ENCODE measurements around the gene CD3G. TPM values are rescaled to one million over a fixed set of nuclear protein-coding genes. Genes with fewer than 3 reads are reported as not detected.

CD3G gene
- total and polyA plus RNA-seq, 2 donors: 32.0 to 227 TPM

DNA sequence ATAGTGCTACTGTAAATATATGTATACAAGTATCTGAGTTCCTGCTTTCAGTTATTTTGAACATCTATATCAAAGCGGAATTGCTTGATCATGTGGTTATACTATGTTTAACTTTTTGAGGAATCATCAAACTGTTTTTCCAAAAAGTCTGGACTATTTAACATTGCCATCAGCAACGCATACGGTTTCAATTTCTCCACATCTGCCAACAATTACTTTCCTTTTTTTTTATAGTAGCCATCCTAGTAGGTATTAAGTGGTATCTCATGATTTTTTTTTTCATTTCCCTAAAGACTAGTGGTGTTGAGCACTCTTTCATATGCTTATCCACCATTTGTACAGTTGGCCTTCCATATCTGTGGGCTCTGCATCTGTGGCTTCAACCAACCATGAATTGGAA lies 13.9 kb downstream of the CD3G start:
- DNase-seq (ENCODE audit: low read depth in 6 of 9, low spot score in 9 of 9): no peak
- H3K27ac ChIP-seq (ENCODE audit: low read depth in 1 of 2, low read length in 1 of 2): no peak overlapping the region
- H3K27me3 ChIP-seq (ENCODE audit: control insufficient read depth in 2 of 2, insufficient read depth in 1 of 2, low read length in 1 of 2): no peaks in the 10 kb centered on the region
- WGBS: 81% methylated on average over 3 of the region's 3 CpGs
- H3K4me3 ChIP-seq (ENCODE audit: low read length in 2 of 2): no peak overlapping the region
- peaks cover 0 to 3% of the 10 kb centered on the region in 2 donors for H3K9me3 ChIP-seq (ENCODE audit: control insufficient read depth in 2 of 2, insufficient read depth in 1 of 2, low read length in 1 of 2)
- H3K36me3 ChIP-seq (ENCODE audit: control insufficient read depth in 2 of 2, insufficient read depth in 2 of 2, low read length in 1 of 2): peaks cover 3 to 11% of the 10 kb centered on the region in 2 donors
- H3K4me1 ChIP-seq (ENCODE audit: control insufficient read depth in 2 of 2, insufficient read depth in 2 of 2, low read length in 2 of 2): peaks cover 9 to 13% of the 10 kb centered on the region in 2 donors

DNA sequence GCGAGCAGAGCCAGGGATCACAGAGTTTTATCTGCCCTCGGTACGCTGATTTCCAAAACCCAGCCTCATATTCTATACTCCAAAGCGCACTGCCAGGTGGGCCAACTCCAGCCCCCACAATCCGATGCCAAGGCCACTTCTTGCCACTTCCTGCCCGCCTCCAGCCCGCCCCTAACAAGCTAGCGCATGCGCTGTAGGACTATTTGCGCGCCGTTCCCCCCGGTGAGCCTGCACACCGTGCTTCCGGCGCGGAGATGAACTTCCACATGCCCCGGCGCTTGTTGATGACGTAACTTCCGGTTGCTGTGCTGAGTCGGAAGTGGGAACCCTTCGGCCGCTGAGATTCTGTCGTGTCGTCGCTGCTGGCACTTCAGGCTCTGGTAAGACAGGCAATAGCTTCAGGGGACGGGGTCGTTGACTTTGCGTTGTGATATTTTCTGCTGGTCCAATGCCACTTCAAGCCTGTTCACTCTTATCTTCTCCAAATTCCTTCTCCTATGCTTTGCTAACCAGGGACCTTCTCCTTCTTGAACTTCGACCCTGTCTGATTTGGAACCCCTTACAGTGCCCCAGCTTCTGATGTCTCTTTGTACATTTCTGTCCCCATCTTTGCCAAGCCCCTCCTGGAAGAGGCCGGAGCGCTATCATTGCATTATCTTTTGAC lies 15.3 kb downstream of the CD3G start, which contains the start of gene UBE4A:
TSS of gene UBE4A (plus strand) at position 306 of the 664 bp plus-strand sequence. CDS start 5,481 bp downstream, outside the sequence.
- Histone ChIP-seq H3K27ac (ENCODE audit: low read depth in 1 of 2, low read length in 1 of 2) (peak within 1 kb of the TSS; percentile 73 to 89), H3K4me1 (ENCODE audit: control insufficient read depth in 2 of 2, insufficient read depth in 2 of 2, low read length in 2 of 2) (peaks cover 9 to 10% of the 10 kb centered on the region in 2 donors)
- DNase-seq (ENCODE audit: low read depth in 6 of 9, low spot score in 9 of 9): peak; percentile 92 to 99 (median 98)

DNA sequence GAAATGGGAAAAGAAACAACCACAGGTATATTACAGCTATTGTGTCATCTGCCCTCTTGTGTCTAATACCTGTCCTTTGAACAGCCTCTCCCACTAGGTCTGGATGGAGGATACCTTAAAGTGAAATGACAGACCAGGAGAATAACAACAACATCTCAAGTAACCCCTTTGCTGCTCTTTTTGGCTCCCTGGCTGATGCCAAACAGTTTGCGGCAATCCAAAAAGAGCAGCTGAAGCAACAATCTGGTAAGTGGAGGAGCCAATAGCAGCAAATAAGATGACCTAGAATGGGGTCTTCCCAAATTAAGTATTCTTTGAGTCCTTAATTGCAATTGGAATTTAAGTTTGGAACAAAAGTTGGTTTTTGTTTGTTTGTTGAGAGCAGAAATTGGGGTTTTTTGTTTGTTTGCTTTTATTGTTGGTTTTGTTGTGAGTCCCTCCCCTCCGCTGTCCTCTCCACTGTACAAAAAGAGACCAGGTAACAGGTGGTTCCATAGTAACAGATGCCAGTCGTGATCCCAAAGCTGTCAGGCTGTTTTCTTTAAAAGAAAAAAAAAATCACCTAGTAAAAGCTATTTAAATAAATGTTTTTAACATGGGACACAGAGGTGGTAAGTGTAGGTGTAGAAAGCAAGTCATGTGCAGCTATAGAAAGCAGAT lies 20.9 kb downstream of the CD3G start:
- H3K27me3 ChIP-seq (ENCODE audit: control insufficient read depth in 2 of 2, insufficient read depth in 1 of 2, low read length in 1 of 2): no peaks in the 10 kb centered on the region
- no peak overlapping the region for H3K4me3 ChIP-seq (ENCODE audit: low read length in 2 of 2)
- no peak for DNase-seq (ENCODE audit: low read depth in 6 of 9, low spot score in 9 of 9)
- 96% methylated on average over 3 of the region's 3 CpGs for WGBS
- peaks cover 39 to 41% of the 10 kb centered on the region in 2 donors for H3K36me3 ChIP-seq (ENCODE audit: control insufficient read depth in 2 of 2, insufficient read depth in 2 of 2, low read length in 1 of 2)
- no peak overlapping the region for H3K27ac ChIP-seq (ENCODE audit: low read depth in 1 of 2, low read length in 1 of 2)
- H3K9me3 ChIP-seq (ENCODE audit: control insufficient read depth in 2 of 2, insufficient read depth in 1 of 2, low read length in 1 of 2): no peaks in the 10 kb centered on the region
- peaks cover 2 to 7% of the 10 kb centered on the region in 2 donors for H3K4me1 ChIP-seq (ENCODE audit: control insufficient read depth in 2 of 2, insufficient read depth in 2 of 2, low read length in 2 of 2)

More for the DNA sequence above, 15.3 kb downstream of the CD3G start, which contains the start of gene UBE4A:
- Histone ChIP-seq H3K9me3 (ENCODE audit: control insufficient read depth in 2 of 2, insufficient read depth in 1 of 2, low read length in 1 of 2) (peaks cover 0 to 3% of the 10 kb centered on the region in 2 donors), H3K27me3 (ENCODE audit: control insufficient read depth in 2 of 2, insufficient read depth in 1 of 2, low read length in 1 of 2) (no peaks in the 10 kb centered on the region), H3K36me3 (ENCODE audit: control insufficient read depth in 2 of 2, insufficient read depth in 2 of 2, low read length in 1 of 2) (peaks cover 2 to 10% of the 10 kb centered on the region in 2 donors), H3K4me3 (ENCODE audit: low read length in 2 of 2) (peak within 1 kb of the TSS; percentile 67 to 78)
- WGBS: 5% methylated on average over 33 of the region's 33 CpGs

DNA sequence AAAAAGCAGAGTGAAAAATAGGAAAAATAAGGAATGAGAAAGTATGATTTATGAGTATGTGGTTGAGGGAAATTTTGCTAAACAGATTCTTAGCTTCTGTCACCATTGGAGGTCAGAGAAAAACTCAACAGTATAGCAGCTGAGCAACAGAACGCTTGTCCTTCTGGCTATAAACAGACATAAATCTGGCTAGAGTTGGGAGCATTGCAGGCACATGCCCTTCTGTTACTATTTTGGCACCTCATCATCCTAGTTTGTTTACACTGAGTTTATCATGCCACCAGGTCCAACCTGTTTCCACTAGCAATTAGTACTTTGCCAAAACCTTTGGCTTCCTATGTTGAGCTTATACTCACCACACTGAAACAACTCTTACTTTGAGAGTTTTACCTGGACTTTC lies 22.1 kb downstream of the CD3G start:
- Histone ChIP-seq H3K9me3 (ENCODE audit: control insufficient read depth in 2 of 2, insufficient read depth in 1 of 2, low read length in 1 of 2) (no peaks in the 10 kb centered on the region), H3K4me3 (ENCODE audit: low read length in 2 of 2) (no peak overlapping the region), H3K27ac (ENCODE audit: low read depth in 1 of 2, low read length in 1 of 2) (no peak overlapping the region), H3K36me3 (ENCODE audit: control insufficient read depth in 2 of 2, insufficient read depth in 2 of 2, low read length in 1 of 2) (peaks cover 48 to 50% of the 10 kb centered on the region in 2 donors), H3K4me1 (ENCODE audit: control insufficient read depth in 2 of 2, insufficient read depth in 2 of 2, low read length in 2 of 2) (no peaks in the 10 kb centered on the region), H3K27me3 (ENCODE audit: control insufficient read depth in 2 of 2, insufficient read depth in 1 of 2, low read length in 1 of 2) (no peaks in the 10 kb centered on the region)
- no peak for DNase-seq (ENCODE audit: low read depth in 6 of 9, low spot score in 9 of 9)
- WGBS: 100% methylated on average over 1 of the region's 1 CpG

DNA sequence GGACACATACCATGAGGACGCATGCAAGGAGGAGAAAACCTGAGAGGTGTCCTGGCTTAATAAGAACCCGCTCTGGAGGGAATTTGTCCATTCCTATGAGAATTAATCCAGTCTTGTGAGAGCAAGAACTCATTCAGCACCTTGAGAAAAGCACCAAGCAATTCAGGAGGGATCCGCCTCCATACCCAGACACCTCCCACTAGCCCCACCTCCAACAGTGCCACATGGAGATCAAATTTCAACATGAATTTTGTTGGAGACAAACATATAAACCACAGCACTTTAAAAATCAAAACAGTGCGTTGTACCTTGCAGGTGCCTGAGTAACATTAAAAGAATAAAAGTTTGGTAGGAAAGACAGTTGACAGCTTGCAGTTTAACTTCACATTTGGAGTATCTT lies 26.6 kb downstream of the CD3G start:
- no peaks in the 10 kb centered on the region for H3K27me3 ChIP-seq (ENCODE audit: control insufficient read depth in 2 of 2, insufficient read depth in 1 of 2, low read length in 1 of 2)
- 97% methylated on average over 4 of the region's 4 CpGs for WGBS
- H3K9me3 ChIP-seq (ENCODE audit: control insufficient read depth in 2 of 2, insufficient read depth in 1 of 2, low read length in 1 of 2): no peaks in the 10 kb centered on the region
- H3K4me3 ChIP-seq (ENCODE audit: low read length in 2 of 2): no peak overlapping the region
- no peak overlapping the region for H3K27ac ChIP-seq (ENCODE audit: low read depth in 1 of 2, low read length in 1 of 2)
- no peak for DNase-seq (ENCODE audit: low read depth in 6 of 9, low spot score in 9 of 9)
- peaks cover 67 to 81% of the 10 kb centered on the region in 2 donors for H3K36me3 ChIP-seq (ENCODE audit: control insufficient read depth in 2 of 2, insufficient read depth in 2 of 2, low read length in 1 of 2)
- no peaks in the 10 kb centered on the region for H3K4me1 ChIP-seq (ENCODE audit: control insufficient read depth in 2 of 2, insufficient read depth in 2 of 2, low read length in 2 of 2)

DNA sequence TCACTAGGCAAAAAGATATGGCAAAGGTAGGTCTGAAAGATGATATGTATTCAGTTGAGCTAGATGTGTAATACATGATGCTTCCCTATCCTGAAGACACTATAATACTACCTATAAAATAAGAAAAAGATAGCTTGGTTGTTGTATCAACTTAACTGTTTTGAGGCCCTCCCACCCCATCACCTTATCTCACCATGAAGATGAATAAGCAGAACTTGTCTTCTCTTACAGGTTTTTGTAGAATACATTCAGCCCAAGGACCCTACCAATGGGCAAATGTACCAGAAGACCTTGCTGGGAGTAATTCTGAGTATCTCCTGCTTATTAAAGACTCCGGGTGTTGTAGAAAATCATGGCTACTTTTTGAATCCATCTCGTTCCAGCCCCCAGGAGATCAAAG lies 29.1 kb downstream of the CD3G start:
- Histone ChIP-seq H3K27me3 (ENCODE audit: control insufficient read depth in 2 of 2, insufficient read depth in 1 of 2, low read length in 1 of 2) (no peaks in the 10 kb centered on the region), H3K4me1 (ENCODE audit: control insufficient read depth in 2 of 2, insufficient read depth in 2 of 2, low read length in 2 of 2) (no peaks in the 10 kb centered on the region), H3K36me3 (ENCODE audit: control insufficient read depth in 2 of 2, insufficient read depth in 2 of 2, low read length in 1 of 2) (peaks cover 72 to 94% of the 10 kb centered on the region in 2 donors), H3K27ac (ENCODE audit: low read depth in 1 of 2, low read length in 1 of 2) (no peak overlapping the region), H3K9me3 (ENCODE audit: control insufficient read depth in 2 of 2, insufficient read depth in 1 of 2, low read length in 1 of 2) (no peaks in the 10 kb centered on the region), H3K4me3 (ENCODE audit: low read length in 2 of 2) (no peak overlapping the region)
- 97% methylated on average over 2 of the region's 2 CpGs for WGBS
- no peak for DNase-seq (ENCODE audit: low read depth in 6 of 9, low spot score in 9 of 9)

DNA sequence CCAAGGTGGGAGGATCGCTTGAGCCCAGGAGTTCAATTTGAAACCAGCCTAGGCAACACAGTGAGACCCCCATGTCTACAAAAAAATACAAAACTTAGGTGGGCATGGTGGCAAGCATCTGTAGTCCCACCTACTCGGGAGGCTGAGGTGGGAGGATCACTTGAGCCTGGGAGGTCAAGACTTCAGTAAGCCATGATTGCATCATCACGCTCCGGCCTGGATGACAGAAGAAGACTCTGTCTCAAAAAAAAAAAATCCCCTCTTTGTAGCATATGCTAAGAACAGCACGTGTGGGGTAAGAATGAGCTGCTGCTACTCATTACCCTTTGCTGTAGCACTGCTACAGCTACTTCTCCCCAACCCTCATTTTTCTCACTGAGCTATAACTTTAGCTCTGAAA lies 29.7 kb downstream of the CD3G start:
- Histone ChIP-seq H3K4me1 (ENCODE audit: control insufficient read depth in 2 of 2, insufficient read depth in 2 of 2, low read length in 2 of 2) (no peaks in the 10 kb centered on the region), H3K27ac (ENCODE audit: low read depth in 1 of 2, low read length in 1 of 2) (no peak overlapping the region), H3K36me3 (ENCODE audit: control insufficient read depth in 2 of 2, insufficient read depth in 2 of 2, low read length in 1 of 2) (peaks cover 66 to 94% of the 10 kb centered on the region in 2 donors), H3K4me3 (ENCODE audit: low read length in 2 of 2) (no peak overlapping the region), H3K27me3 (ENCODE audit: control insufficient read depth in 2 of 2, insufficient read depth in 1 of 2, low read length in 1 of 2) (no peaks in the 10 kb centered on the region), H3K9me3 (ENCODE audit: control insufficient read depth in 2 of 2, insufficient read depth in 1 of 2, low read length in 1 of 2) (no peaks in the 10 kb centered on the region)
- WGBS: 99% methylated on average over 5 of the region's 5 CpGs
- DNase-seq (ENCODE audit: low read depth in 6 of 9, low spot score in 9 of 9): no peak

DNA sequence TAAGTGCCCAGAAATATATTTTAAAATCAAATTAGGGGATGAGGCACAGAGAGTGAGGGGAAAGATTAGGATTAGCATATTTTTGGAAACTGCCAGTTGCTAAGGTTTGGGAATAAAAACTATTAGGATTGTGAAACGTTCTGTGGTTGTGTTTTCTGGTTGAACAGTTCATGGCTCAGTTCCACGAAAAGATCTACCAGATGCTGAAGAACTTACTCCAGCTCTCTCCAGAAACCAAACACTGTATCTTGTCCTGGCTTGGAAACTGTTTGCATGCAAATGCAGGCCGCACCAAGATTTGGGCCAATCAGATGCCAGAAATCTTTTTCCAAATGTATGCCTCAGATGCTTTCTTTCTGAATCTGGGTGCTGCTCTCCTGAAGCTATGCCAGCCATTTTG lies 30.6 kb downstream of the CD3G start:
- WGBS: 95% methylated on average over 3 of the region's 3 CpGs

DNA sequence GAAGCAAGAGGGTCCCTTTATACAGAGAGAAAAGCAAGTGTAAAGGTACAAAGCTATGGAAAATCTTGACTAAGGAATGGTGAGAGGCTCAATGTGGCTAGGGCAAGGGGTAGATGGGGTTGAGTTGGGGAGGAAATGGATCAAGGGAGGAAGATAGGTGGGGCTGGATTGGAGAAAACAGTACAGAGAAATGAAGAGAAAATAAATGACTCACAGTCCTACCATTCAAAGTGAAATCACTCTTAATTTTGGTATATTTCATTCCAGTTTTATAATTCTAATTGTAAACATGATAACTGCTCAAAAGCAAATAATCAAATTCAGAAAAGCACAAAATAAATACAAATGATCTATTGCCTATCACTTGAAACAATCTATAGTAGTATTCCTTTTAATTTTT lies 31.8 kb downstream of the CD3G start:
- no peaks in the 10 kb centered on the region for H3K9me3 ChIP-seq (ENCODE audit: control insufficient read depth in 2 of 2, insufficient read depth in 1 of 2, low read length in 1 of 2)
- H3K27ac ChIP-seq (ENCODE audit: low read depth in 1 of 2, low read length in 1 of 2): no peak overlapping the region
- H3K4me1 ChIP-seq (ENCODE audit: control insufficient read depth in 2 of 2, insufficient read depth in 2 of 2, low read length in 2 of 2): no peaks in the 10 kb centered on the region
- peaks cover 64 to 95% of the 10 kb centered on the region in 2 donors for H3K36me3 ChIP-seq (ENCODE audit: control insufficient read depth in 2 of 2, insufficient read depth in 2 of 2, low read length in 1 of 2)
- no peaks in the 10 kb centered on the region for H3K27me3 ChIP-seq (ENCODE audit: control insufficient read depth in 2 of 2, insufficient read depth in 1 of 2, low read length in 1 of 2)
- no peak for DNase-seq (ENCODE audit: low read depth in 6 of 9, low spot score in 9 of 9)
- no peak overlapping the region for H3K4me3 ChIP-seq (ENCODE audit: low read length in 2 of 2)

More for the DNA sequence above, 30.6 kb downstream of the CD3G start:
- no peaks in the 10 kb centered on the region for H3K27me3 ChIP-seq (ENCODE audit: control insufficient read depth in 2 of 2, insufficient read depth in 1 of 2, low read length in 1 of 2)
- no peaks in the 10 kb centered on the region for H3K9me3 ChIP-seq (ENCODE audit: control insufficient read depth in 2 of 2, insufficient read depth in 1 of 2, low read length in 1 of 2)
- H3K36me3 ChIP-seq (ENCODE audit: control insufficient read depth in 2 of 2, insufficient read depth in 2 of 2, low read length in 1 of 2): peaks cover 64 to 94% of the 10 kb centered on the region in 2 donors
- no peak overlapping the region for H3K27ac ChIP-seq (ENCODE audit: low read depth in 1 of 2, low read length in 1 of 2)
- no peak for DNase-seq (ENCODE audit: low read depth in 6 of 9, low spot score in 9 of 9)
- H3K4me3 ChIP-seq (ENCODE audit: low read length in 2 of 2): no peak overlapping the region
- H3K4me1 ChIP-seq (ENCODE audit: control insufficient read depth in 2 of 2, insufficient read depth in 2 of 2, low read length in 2 of 2): no peaks in the 10 kb centered on the region
